Endothelial cell of umbilical vein (primary cell): ENCODE data around the gene SMURF1. TPM values are rescaled to one million over a fixed set of nuclear protein-coding genes. Genes with fewer than 3 reads are reported as not detected.

Source experiments
- BruUV-seq: library from RNA; stranded (reverse); fragments of 400-500 nt; replicated peaks from 2 replicates; lab custom pipeline; 2021; lab: Mats Ljungman, UMichigan
- CTCF ChIA-PET: fragments of 300-600, 350-600 bp; sonication (Branson Sonifier 250); formaldehyde crosslinking; loops from one replicate; lab custom pipeline; 2021; ENCODE audit warnings: antibody characterized with exemption, inconsistent platforms; lab: Charles Lee
- POLR2A ChIA-PET: fragments of 300-600, 350-600 bp; sonication (Branson Sonifier 250); formaldehyde crosslinking; loops from one replicate; lab custom pipeline; 2021; ENCODE audit warnings: antibody characterized with exemption, inconsistent platforms; lab: Charles Lee
- DNase-seq: peaks from one replicate; pipeline ENCODE4 v3.0.0-alpha.2; 2011; ENCODE audit warnings: low read depth, low spot score
- FAIRE-seq: peaks from 2 replicates; lab custom pipeline; 2011; peaks lifted over from hg19 to GRCh38; lab: Jason Lieb, UNC
- H2AFZ ChIP-seq: 2 replicates; pipeline ENCODE4 v1.6.0; 2012; ENCODE audit warnings: low read depth, low read length, control low read depth, inconsistent platforms
- H3K27ac ChIP-seq: 2 replicates; pipeline ENCODE4 v1.5.1; 2011; ENCODE audit warnings: low read depth, mild to moderate bottlenecking, control low read depth, low read length, moderate library complexity; ENCODE audit not compliant: insufficient read depth
- H3K27me3 ChIP-seq, 2 experiments: 2 replicates each; pipeline versions ENCODE4 v1.6.0 to v1.6.1; 2011; ENCODE audit warnings: low read length in 2 of 2, mixed read lengths in 1 of 2; ENCODE audit not compliant: control insufficient read depth in 2 of 2, insufficient read depth in 2 of 2
- H3K36me3 ChIP-seq, 2 experiments: 2 replicates in 1 of 2; 3 replicates in 1 of 2; pipeline ENCODE4 v1.5.1; 2011; ENCODE audit warnings: low read length in 2 of 2, mild to moderate bottlenecking in 1 of 2, moderate library complexity in 1 of 2; ENCODE audit not compliant: control insufficient read depth in 2 of 2, insufficient read depth in 2 of 2; ENCODE audit errors: extremely low read depth in 1 of 2
- H3K4me1 ChIP-seq: 3 replicates; pipeline ENCODE4 v1.5.1; 2011; ENCODE audit warnings: mild to moderate bottlenecking, low read length; ENCODE audit not compliant: control insufficient read depth, insufficient read depth; ENCODE audit errors: extremely low read depth
- H3K4me2 ChIP-seq: 2 replicates; pipeline ENCODE4 v1.6.1; 2011; ENCODE audit warnings: low read length, control low read depth, mixed read lengths; ENCODE audit not compliant: insufficient read depth
- H3K4me3 ChIP-seq, 3 experiments: fragments of 200-600 bp in 1 of 3; sonication (generic), shearing (Covaris generic) in 1 of 3; replicated peaks in 1 of 3; 2 replicates each; pipeline ENCODE4 v1.5.1; 2011 to 2016; ENCODE audit warnings: control low read depth in 3 of 3, low read length in 3 of 3, mild to moderate bottlenecking in 2 of 3, inconsistent platforms in 1 of 3, low read depth in 1 of 3, moderate library complexity in 1 of 3; ENCODE audit not compliant: insufficient read depth in 1 of 3
- H3K79me2 ChIP-seq: 2 replicates; pipeline ENCODE4 v1.6.0; 2012; ENCODE audit warnings: low read length, inconsistent platforms; ENCODE audit not compliant: control insufficient read depth, insufficient read depth
- H3K9ac ChIP-seq: replicated peaks from 2 replicates; pipeline ENCODE3; 2011; ENCODE audit warnings: low read length, control low read depth; ENCODE audit not compliant: insufficient read depth; ENCODE audit errors: extremely low read depth
- H3K9me1 ChIP-seq: replicated peaks from 3 replicates; pipeline ENCODE4 v1.6.0; 2011; ENCODE audit warnings: mild to moderate bottlenecking, low read length; ENCODE audit not compliant: control insufficient read depth, insufficient read depth; ENCODE audit errors: extremely low read depth
- H3K9me3 ChIP-seq: replicated peaks from 2 replicates; pipeline ENCODE4 v1.5.1; 2012; ENCODE audit warnings: low read length, inconsistent platforms; ENCODE audit not compliant: control insufficient read depth, insufficient read depth
- H4K20me1 ChIP-seq: replicated peaks from 2 replicates; pipeline ENCODE3; 2011; ENCODE audit warnings: mild to moderate bottlenecking, low read length; ENCODE audit not compliant: control insufficient read depth, insufficient read depth; ENCODE audit errors: extremely low read depth
- EZH2 ChIP-seq: IDR thresholded peaks from 2 replicates; pipeline ENCODE4 v1.6.1; 2012; ENCODE audit warnings: borderline replicate concordance, low read depth, mild to moderate bottlenecking, moderate library complexity, low read length, inconsistent platforms; ENCODE audit not compliant: severe bottlenecking
- FOS ChIP-seq: IDR thresholded peaks from 2 replicates; pipeline ENCODE4 v1.6.1; 2011; ENCODE audit warnings: mild to moderate bottlenecking, low read length, moderate library complexity, borderline replicate concordance; ENCODE audit not compliant: insufficient read depth
- GATA2 ChIP-seq: IDR thresholded peaks from 2 replicates; pipeline ENCODE4 v1.7.0; 2011; ENCODE audit warnings: low read depth, mild to moderate bottlenecking, moderate library complexity, mixed read lengths, low read length; ENCODE audit not compliant: insufficient read length, insufficient read depth
- JUN ChIP-seq: IDR thresholded peaks from 2 replicates; pipeline ENCODE4 v1.6.1; 2011; ENCODE audit warnings: borderline replicate concordance, low read depth; ENCODE audit not compliant: insufficient read length, insufficient read depth
- MYC ChIP-seq: IDR thresholded peaks from one replicate; pipeline ENCODE4 v1.6.1; 2011; ENCODE audit warnings: mild to moderate bottlenecking, low read depth, low read length
- POLR2A ChIP-seq: IDR thresholded peaks from 2 replicates; pipeline ENCODE4 v1.6.1; 2012; ENCODE audit warnings: low read depth, mild to moderate bottlenecking, control low read depth, low read length
- POLR2AphosphoS5 ChIP-seq: IDR thresholded peaks from 2 replicates; pipeline ENCODE4 v1.6.1; 2012; ENCODE audit warnings: low read depth, mild to moderate bottlenecking, control low read depth, low read length, moderate library complexity; ENCODE audit not compliant: insufficient read depth
- dilution Hi-C: fragments of 300-500 bp; cut with MboI; formaldehyde crosslinking; loops from one replicate; pipeline ENCODE4 v1.15.0; 2019; ENCODE audit warnings: low sequenced_read_pairs; ENCODE audit not compliant: extremely low pct_ligation_motif_present
- intact Hi-C: fragments of 100-400 bp; cut with micrococcal nuclease; formaldehyde crosslinking; loops from one replicate; pipeline ENCODE4 v1.10.0; 2022
- polyA plus RNA-seq, 4 experiments: library from polyadenylated mRNA; depleted of rRNA in 3 of 4; stranded (reverse) in 3 of 4; unstranded in 1 of 4; fragments of >200 nt; gene quantifications; 2 replicates each; pipeline versions ENCODE4 v1.2.1 to v1.2.3, GENCODE V29; 2011 to 2012; ENCODE audit warnings: missing spikeins in 1 of 4
- total RNA-seq: library from RNA; stranded (reverse); gene quantifications from 2 replicates; pipeline ENCODE4 v1.2.3, GENCODE V29; 2021
- TF ChIP-seq, protein P1 (sequence below): IDR thresholded peaks from 2 replicates; pipeline ENCODE4 v1.6.1; 2011; ENCODE audit not compliant: insufficient read depth, insufficient read length
- TF ChIP-seq, protein P2 (sequence below), 2 donors: IDR thresholded peaks; 1 replicate in 1 of 2; 2 replicates in 1 of 2; pipeline ENCODE4 v1.5.1; 2011; ENCODE audit warnings: low read length in 2 of 2, mild to moderate bottlenecking in 2 of 2, moderate library complexity in 2 of 2, control low read depth in 1 of 2, inconsistent platforms in 1 of 2, low read depth in 1 of 2; ENCODE audit not compliant: insufficient read depth in 1 of 2; ENCODE audit errors: extremely low read depth in 1 of 2

Gene SMURF1
- total and polyA plus RNA-seq, 2 donors (not counting 3 experiments of a cell fraction or from before 2014, with no cell fraction given) = 11.5 to 22.8 TPM

DNA sequence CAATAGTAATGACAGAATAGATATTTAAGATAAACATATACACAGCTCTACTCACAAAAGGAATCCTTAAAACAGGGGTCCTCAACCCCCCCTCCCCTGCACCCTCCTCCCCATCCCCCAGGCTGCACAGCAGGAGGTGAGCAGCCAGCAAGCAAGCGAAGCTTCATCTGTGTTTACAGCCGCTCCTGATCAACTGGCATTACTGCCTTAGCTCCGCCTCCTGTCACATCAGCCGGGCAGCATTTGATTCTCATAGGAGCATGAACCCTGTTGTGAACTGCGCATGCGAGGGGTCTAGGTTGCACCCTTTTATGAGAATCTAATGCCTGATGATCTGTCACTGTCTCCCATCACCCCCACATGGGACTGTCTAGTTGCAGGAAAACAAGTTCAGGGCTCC, 65.5 kb downstream of the SMURF1 start:
- Histone ChIP-seq H3K79me2 (peaks cover 50% of the 10 kb centered on the region), H3K27ac (no peak overlapping the region), H3K4me2 (no peak overlapping the region), H3K9me1 (no peaks in the 10 kb centered on the region), H3K4me1 (peaks cover 5% of the 10 kb centered on the region), H3K9me3 (no peaks in the 10 kb centered on the region), H3K9ac (no peak overlapping the region), H2AFZ (no peak overlapping the region), H3K4me3 (no peak overlapping the region), H3K36me3 (no peaks in the 10 kb centered on the region), H3K27me3 (no peaks in the 10 kb centered on the region), H4K20me1 (no peaks in the 10 kb centered on the region)
- no peak for FAIRE-seq
- TF ChIP-seq MYC = no peak
- BruUV-seq = no TSS peak
- ChIA-PET POLR2A (no interaction called here), CTCF (no interaction called here)
- no peak for DNase-seq
- dilution Hi-C loops (no loop called here), intact Hi-C loops (no loop called here)

DNA sequence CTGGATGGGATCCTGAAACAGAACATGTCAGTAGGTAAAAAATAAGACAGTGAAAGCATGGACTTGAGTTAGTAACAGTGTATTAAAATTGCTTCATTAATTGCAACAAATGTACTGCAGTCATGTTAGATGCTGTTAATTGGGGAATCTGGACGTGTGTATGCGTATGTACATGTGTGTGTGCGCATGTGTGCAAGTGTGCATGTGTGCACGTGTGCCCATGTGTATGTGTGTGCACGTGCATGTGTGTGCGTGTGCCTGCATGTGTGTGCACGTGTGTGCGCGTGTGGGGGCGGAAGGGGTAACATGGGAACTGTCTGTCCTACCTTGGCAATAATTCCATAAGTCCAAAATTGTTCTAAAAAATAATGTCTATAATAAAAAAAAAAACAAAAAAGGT, 67.3 kb downstream of the SMURF1 start:
- no peaks in the 10 kb centered on the region for H3K27me3 ChIP-seq
- dilution Hi-C loops = no loop called here
- FAIRE-seq = no peak
- no peaks in the 10 kb centered on the region for H3K36me3 ChIP-seq
- H3K9me3 ChIP-seq = no peaks in the 10 kb centered on the region
- CTCF ChIA-PET = no interaction called here
- no peak for DNase-seq
- POLR2A ChIA-PET = no interaction called here
- H3K9ac ChIP-seq = no peak overlapping the region
- H3K27ac ChIP-seq = no peak overlapping the region
- intact Hi-C loops = no loop called here
- no peak overlapping the region for H3K4me2 ChIP-seq
- no TSS peak for BruUV-seq
- H3K4me3 ChIP-seq = no peak overlapping the region
- no peaks in the 10 kb centered on the region for H3K9me1 ChIP-seq
- peaks cover 59% of the 10 kb centered on the region for H3K79me2 ChIP-seq
- no peak overlapping the region for H2AFZ ChIP-seq
- no peaks in the 10 kb centered on the region for H4K20me1 ChIP-seq
- TF ChIP-seq, protein P1, sequence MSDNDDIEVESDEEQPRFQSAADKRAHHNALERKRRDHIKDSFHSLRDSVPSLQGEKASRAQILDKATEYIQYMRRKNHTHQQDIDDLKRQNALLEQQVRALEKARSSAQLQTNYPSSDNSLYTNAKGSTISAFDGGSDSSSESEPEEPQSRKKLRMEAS = no peak
- TF ChIP-seq FOS (no peak), MYC (no peak), JUN (no peak), POLR2A (no peak), GATA2 (no peak), EZH2 (no peak), POLR2AphosphoS5 (no peak)
- TF ChIP-seq, protein P2, sequence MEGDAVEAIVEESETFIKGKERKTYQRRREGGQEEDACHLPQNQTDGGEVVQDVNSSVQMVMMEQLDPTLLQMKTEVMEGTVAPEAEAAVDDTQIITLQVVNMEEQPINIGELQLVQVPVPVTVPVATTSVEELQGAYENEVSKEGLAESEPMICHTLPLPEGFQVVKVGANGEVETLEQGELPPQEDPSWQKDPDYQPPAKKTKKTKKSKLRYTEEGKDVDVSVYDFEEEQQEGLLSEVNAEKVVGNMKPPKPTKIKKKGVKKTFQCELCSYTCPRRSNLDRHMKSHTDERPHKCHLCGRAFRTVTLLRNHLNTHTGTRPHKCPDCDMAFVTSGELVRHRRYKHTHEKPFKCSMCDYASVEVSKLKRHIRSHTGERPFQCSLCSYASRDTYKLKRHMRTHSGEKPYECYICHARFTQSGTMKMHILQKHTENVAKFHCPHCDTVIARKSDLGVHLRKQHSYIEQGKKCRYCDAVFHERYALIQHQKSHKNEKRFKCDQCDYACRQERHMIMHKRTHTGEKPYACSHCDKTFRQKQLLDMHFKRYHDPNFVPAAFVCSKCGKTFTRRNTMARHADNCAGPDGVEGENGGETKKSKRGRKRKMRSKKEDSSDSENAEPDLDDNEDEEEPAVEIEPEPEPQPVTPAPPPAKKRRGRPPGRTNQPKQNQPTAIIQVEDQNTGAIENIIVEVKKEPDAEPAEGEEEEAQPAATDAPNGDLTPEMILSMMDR (IDR thresholded peaks at IDR 0.05; ENCODE audit: extremely low read depth in 1 of 2, insufficient read depth in 1 of 2, low read depth in 1 of 2, low read length in 2 of 2) = no peak
- H3K4me1 ChIP-seq = peaks cover 5% of the 10 kb centered on the region
